MM.1S (cell line): ENCODE measurements around the gene SWSAP1.

Experiments used
- DNase-seq: peaks from one replicate; pipeline ENCODE4 v3.0.0-alpha.2; 2015
- H2AFZ ChIP-seq: fragments of 300-600 bp; sonication (generic); 2 replicates; pipeline ENCODE4 v1.6.0; 2016; ENCODE audit warnings: antibody characterized with exemption, low read length
- H3F3A ChIP-seq: fragments of 300-600 bp; sonication (generic); 2 replicates; pipeline ENCODE4 v1.6.1; 2016; ENCODE audit warnings: mild to moderate bottlenecking, antibody characterized with exemption, low read length, moderate library complexity, mixed read lengths; ENCODE audit not compliant: insufficient read depth
- H3K27ac ChIP-seq: fragments of 300-600 bp; sonication (generic); 2 replicates; pipeline ENCODE4 v1.5.1; 2016; ENCODE audit warnings: mild to moderate bottlenecking, low read length
- H3K27me3 ChIP-seq: fragments of 300-600 bp; sonication (generic); replicated peaks from 2 replicates; pipeline ENCODE4 v1.6.0; 2016; ENCODE audit warnings: low read length; ENCODE audit not compliant: insufficient read depth
- H3K36me3 ChIP-seq: fragments of 300-600 bp; sonication (generic); replicated peaks from 2 replicates; pipeline ENCODE4 v1.6.1; 2016; ENCODE audit warnings: mild to moderate bottlenecking, low read length, mixed read lengths; ENCODE audit not compliant: insufficient read depth
- H3K4me1 ChIP-seq: fragments of 300-600 bp; sonication (generic); 2 replicates; pipeline ENCODE4 v1.6.1; 2016; ENCODE audit warnings: low read length, mixed read lengths
- H3K4me2 ChIP-seq: fragments of 300-600 bp; sonication (generic); 2 replicates; pipeline ENCODE4 v1.6.0; 2016; ENCODE audit warnings: low read depth, low read length
- H3K4me3 ChIP-seq: fragments of 300-600 bp; sonication (generic); 2 replicates; pipeline ENCODE4 v1.5.1; 2016; ENCODE audit warnings: low read length, mixed read lengths
- H3K79me2 ChIP-seq: fragments of 300-600 bp; sonication (generic); 2 replicates; pipeline ENCODE4 v1.6.1; 2016; ENCODE audit warnings: mixed run types, low read length, mixed read lengths
- H3K9ac ChIP-seq: fragments of 300-600 bp; sonication (generic); 2 replicates; pipeline ENCODE4 v1.6.1; 2016; ENCODE audit warnings: low read length, mixed read lengths
- H3K9me2 ChIP-seq: fragments of 300-600 bp; sonication (generic); replicated peaks from 2 replicates; pipeline ENCODE4 v1.6.1; 2016; ENCODE audit warnings: mild to moderate bottlenecking, low read length, mixed read lengths; ENCODE audit not compliant: insufficient read depth
- H3K9me3 ChIP-seq: fragments of 300-600 bp; sonication (generic); replicated peaks from 2 replicates; pipeline ENCODE4 v1.6.1; 2016; ENCODE audit warnings: mild to moderate bottlenecking, low read length, mixed read lengths; ENCODE audit not compliant: insufficient read depth
- H4K20me1 ChIP-seq: fragments of 300-600 bp; sonication (generic); 2 replicates; pipeline ENCODE4 v1.6.1; 2016; ENCODE audit warnings: mild to moderate bottlenecking, low read length, moderate library complexity, mixed read lengths; ENCODE audit not compliant: insufficient read depth
- EZH2 ChIP-seq: fragments of 300-600 bp; sonication (generic); optimal IDR thresholded peaks from 2 replicates; pipeline ENCODE3; 2017; ENCODE audit warnings: low read depth, mild to moderate bottlenecking, antibody characterized with exemption, low read length, mixed read lengths
- EZH2phosphoT487 ChIP-seq: fragments of 300-600 bp; sonication (generic); IDR thresholded peaks from 2 replicates; pipeline ENCODE4 v1.6.1; 2018; ENCODE audit warnings: antibody characterized with exemption, low read length
- TF ChIP-seq, protein P1 (sequence below): fragments of 300-600 bp; sonication (generic); IDR thresholded peaks from 2 replicates; pipeline ENCODE4 v1.5.1; 2016; ENCODE audit warnings: antibody characterized with exemption, low read length, mixed read lengths

The SWSAP1 gene

DNA sequence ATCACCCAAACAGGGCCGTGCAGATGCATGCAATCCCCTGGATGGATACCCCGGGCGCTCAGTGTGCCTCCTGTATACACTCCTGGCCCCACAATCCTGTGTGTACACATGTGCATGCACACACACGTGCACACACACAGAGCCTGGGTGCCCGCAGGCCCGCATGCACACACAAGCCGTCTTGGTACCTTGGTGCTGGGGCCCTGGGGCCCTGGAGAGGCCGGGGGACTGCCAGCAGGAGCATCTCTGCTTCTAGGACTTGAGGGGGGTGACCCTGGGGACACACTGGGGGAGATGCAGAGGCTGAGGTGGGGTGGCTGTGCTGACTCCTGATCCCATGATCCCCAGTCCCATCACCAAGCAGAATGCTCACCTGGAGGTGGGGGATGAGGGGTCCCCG, 25.2 kb downstream of the SWSAP1 start:
- H3K9me3 ChIP-seq: no peaks in the 10 kb centered on the region
- no peak for DNase-seq
- TF ChIP-seq EZH2: no peak
- TF ChIP-seq EZH2phosphoT487: no peak
- TF ChIP-seq, protein P1, sequence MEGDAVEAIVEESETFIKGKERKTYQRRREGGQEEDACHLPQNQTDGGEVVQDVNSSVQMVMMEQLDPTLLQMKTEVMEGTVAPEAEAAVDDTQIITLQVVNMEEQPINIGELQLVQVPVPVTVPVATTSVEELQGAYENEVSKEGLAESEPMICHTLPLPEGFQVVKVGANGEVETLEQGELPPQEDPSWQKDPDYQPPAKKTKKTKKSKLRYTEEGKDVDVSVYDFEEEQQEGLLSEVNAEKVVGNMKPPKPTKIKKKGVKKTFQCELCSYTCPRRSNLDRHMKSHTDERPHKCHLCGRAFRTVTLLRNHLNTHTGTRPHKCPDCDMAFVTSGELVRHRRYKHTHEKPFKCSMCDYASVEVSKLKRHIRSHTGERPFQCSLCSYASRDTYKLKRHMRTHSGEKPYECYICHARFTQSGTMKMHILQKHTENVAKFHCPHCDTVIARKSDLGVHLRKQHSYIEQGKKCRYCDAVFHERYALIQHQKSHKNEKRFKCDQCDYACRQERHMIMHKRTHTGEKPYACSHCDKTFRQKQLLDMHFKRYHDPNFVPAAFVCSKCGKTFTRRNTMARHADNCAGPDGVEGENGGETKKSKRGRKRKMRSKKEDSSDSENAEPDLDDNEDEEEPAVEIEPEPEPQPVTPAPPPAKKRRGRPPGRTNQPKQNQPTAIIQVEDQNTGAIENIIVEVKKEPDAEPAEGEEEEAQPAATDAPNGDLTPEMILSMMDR: no peak
- no peaks in the 10 kb centered on the region for H3K9me2 ChIP-seq
- H3K27me3 ChIP-seq: peaks cover 42% of the 10 kb centered on the region
- no peaks in the 10 kb centered on the region for H3F3A ChIP-seq
- no peak overlapping the region for H3K27ac ChIP-seq
- H3K9ac ChIP-seq: no peak overlapping the region
- no peaks in the 10 kb centered on the region for H3K79me2 ChIP-seq
- H3K4me1 ChIP-seq: no peaks in the 10 kb centered on the region
- H3K4me3 ChIP-seq: no peak overlapping the region
- H4K20me1 ChIP-seq: no peaks in the 10 kb centered on the region
- no peak overlapping the region for H3K4me2 ChIP-seq
- H2AFZ ChIP-seq: no peak overlapping the region
- H3K36me3 ChIP-seq: no peaks in the 10 kb centered on the region

DNA sequence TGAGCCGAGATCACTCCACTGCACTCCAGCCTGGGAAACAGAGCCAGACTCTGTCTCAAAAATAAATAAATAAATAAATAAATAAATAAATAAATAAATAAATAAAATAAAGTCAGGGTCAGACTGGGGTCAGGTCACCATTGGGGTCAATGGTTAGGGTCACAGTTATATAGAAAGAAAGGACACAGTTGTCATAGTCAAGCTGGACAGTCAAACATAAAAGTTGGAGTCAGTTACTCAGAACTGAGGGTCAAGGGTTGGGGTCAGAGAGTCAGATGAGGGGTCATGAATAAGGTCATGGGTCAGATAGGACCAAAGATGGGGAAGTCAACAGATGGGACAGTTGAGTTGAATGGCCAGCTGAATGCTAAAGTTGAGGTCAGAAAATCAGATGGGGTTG, 26.3 kb downstream of the SWSAP1 start:
- no peaks in the 10 kb centered on the region for H3K9me3 ChIP-seq
- no peaks in the 10 kb centered on the region for H3K9me2 ChIP-seq
- peaks cover 41% of the 10 kb centered on the region for H3K27me3 ChIP-seq
- H3K4me2 ChIP-seq: no peak overlapping the region
- no peak overlapping the region for H3K9ac ChIP-seq
- DNase-seq: no peak
- no peak overlapping the region for H3K27ac ChIP-seq
- H3K4me3 ChIP-seq: no peak overlapping the region
- no peaks in the 10 kb centered on the region for H3K36me3 ChIP-seq
- TF ChIP-seq EZH2phosphoT487 (no peak), EZH2 (no peak)
- TF ChIP-seq, protein P1: no peak
- H3K4me1 ChIP-seq: no peaks in the 10 kb centered on the region
- no peaks in the 10 kb centered on the region for H3K79me2 ChIP-seq
- H4K20me1 ChIP-seq: no peaks in the 10 kb centered on the region
- H2AFZ ChIP-seq: no peak overlapping the region
- H3F3A ChIP-seq: no peaks in the 10 kb centered on the region

DNA sequence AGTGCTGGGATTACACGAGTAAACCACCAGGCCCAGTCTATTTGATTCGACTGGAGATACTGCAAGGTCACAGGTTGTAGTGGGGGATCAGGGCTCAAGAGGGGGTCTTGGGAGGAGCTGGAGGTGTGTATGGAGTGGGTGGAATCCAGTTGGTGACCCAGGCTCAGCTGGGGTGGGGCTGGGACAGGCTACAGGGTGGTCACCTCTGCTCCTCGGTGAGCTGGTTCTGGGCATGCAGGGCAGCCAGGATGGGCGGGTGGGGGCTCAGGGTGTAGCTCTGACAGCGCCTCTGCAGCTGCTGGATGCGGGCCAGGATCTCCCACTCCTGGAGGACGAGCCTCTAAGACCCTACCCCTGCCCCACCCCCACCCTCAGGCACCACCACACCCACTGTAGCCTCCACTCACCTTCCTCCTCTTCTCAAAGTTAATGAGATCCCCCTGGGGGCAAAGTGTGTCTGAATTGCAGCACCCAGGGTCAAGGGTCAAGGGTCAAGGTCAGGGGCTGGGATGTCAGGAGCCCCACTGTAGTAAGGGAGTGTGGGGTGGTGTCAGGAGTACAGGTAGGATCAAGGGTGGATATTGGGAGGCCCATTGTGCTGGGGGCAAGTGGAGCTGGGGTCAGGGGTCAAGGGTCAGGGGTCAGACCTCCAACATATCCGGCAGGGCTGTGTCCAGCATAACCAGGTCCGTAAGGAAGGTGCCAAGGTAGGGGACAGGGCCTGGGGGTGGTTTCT, 27.5 kb downstream of the SWSAP1 start:
- Histone ChIP-seq H3K36me3 (no peaks in the 10 kb centered on the region), H3K27me3 (peaks cover 45% of the 10 kb centered on the region), H3F3A (no peaks in the 10 kb centered on the region), H3K79me2 (no peaks in the 10 kb centered on the region), H3K9ac (no peak overlapping the region), H3K9me2 (no peaks in the 10 kb centered on the region), H2AFZ (no peak overlapping the region), H3K4me3 (no peak overlapping the region), H4K20me1 (no peaks in the 10 kb centered on the region), H3K9me3 (no peaks in the 10 kb centered on the region), H3K27ac (no peak overlapping the region), H3K4me1 (no peaks in the 10 kb centered on the region), H3K4me2 (no peak overlapping the region)
- DNase-seq: no peak
- no peak for TF ChIP-seq EZH2
- TF ChIP-seq, protein P1: no peak
- no peak for TF ChIP-seq EZH2phosphoT487
